Fibroblast of the aortic adventitia (primary cell): ENCODE results near the gene REPIN1. TPM values are rescaled to one million over a fixed set of nuclear protein-coding genes. Genes with fewer than 3 reads are reported as not detected.

Source experiments
- DNase-seq: peaks from one replicate; pipeline ENCODE4 v3.0.0-alpha.2; 2010; ENCODE audit warnings: low read depth
- H3K4me3 ChIP-seq: 2 replicates; pipeline ENCODE4 v1.5.1; 2011; ENCODE audit warnings: low read depth, mild to moderate bottlenecking, control low read depth, low read length, moderate library complexity
- total RNA-seq: library from RNA; depleted of rRNA; stranded (reverse); fragments of >200 nt; gene quantifications from 2 replicates; pipeline ENCODE4 v1.2.3, GENCODE V29; 2012; ENCODE audit warnings: low replicate concordance
- TF ChIP-seq, protein P1 (sequence below): IDR thresholded peaks from 2 replicates; pipeline ENCODE4 v1.5.1; 2011; ENCODE audit warnings: mild to moderate bottlenecking, low read length, control low read depth, inconsistent platforms; ENCODE audit not compliant: insufficient read depth

Gene REPIN1
- total RNA-seq, 1 donor: 33.6 TPM

DNA sequence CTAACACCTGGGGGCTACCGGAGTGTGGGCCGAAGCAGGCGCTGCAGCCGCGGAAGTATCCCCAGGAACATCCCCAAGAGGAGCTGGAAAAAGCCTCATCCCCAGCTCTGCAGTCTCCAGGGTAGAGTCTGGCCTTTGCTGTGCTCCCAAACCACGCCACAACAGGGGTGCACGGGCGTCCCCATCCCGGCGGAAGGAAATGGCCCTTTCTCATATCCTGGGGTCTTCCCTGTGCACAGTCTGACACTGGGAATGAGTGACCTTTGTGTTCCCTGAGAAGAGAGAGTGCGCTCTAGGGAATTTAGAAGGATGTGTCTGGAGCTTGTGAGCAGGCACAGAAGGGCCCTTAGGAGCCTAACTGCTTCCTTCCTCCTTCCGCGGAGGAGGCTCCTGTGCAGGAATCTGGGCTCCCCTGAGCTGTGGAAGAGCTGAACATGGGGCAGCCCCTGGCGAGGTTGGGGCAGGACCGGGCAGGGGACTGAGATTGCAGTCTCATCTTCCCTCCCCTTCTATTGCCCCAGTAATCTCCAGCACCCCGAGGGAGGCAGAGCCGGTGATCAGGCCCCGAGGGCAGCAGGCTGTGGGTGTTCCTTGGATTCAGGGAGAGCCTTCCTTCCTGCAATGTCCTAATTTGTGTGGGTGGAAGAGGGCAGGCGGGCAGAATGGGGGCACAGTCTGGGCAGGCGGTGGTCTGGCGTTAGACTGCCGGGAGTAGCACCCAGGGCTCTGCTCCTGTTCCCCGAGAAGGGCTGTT, 1.3 kb downstream of the REPIN1 start:
- no peak for DNase-seq
- peak overlapping the region; percentile 95 for H3K4me3 ChIP-seq
- TF ChIP-seq, protein P1, sequence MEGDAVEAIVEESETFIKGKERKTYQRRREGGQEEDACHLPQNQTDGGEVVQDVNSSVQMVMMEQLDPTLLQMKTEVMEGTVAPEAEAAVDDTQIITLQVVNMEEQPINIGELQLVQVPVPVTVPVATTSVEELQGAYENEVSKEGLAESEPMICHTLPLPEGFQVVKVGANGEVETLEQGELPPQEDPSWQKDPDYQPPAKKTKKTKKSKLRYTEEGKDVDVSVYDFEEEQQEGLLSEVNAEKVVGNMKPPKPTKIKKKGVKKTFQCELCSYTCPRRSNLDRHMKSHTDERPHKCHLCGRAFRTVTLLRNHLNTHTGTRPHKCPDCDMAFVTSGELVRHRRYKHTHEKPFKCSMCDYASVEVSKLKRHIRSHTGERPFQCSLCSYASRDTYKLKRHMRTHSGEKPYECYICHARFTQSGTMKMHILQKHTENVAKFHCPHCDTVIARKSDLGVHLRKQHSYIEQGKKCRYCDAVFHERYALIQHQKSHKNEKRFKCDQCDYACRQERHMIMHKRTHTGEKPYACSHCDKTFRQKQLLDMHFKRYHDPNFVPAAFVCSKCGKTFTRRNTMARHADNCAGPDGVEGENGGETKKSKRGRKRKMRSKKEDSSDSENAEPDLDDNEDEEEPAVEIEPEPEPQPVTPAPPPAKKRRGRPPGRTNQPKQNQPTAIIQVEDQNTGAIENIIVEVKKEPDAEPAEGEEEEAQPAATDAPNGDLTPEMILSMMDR: no peak

DNA sequence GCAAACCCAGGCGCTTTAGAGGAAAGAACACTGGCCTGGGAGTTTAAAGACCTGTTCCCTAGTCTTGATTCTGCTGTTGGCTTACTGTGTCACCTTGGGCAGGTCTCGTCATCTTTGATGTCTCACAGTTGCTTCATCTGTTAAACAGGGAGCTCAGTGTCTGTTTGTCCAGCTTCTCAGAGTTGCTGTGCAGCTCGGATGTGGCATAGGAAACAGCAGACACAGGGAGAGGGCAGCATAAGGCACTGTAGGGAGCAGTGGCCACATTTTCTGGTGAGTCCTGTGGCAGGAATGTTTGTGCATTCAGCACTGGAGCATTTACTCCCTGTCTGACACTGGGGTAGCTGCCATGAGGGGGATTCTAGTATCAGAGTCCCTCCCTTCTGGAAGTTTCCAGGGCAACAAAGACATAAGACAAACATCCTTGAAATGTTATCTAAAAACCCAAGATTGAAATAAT, 2.0 kb downstream of the REPIN1 start:
- peak overlapping the region; percentile 22 for H3K4me3 ChIP-seq
- DNase-seq: peak; percentile 58
- TF ChIP-seq, protein P1: peak; percentile 8

DNA sequence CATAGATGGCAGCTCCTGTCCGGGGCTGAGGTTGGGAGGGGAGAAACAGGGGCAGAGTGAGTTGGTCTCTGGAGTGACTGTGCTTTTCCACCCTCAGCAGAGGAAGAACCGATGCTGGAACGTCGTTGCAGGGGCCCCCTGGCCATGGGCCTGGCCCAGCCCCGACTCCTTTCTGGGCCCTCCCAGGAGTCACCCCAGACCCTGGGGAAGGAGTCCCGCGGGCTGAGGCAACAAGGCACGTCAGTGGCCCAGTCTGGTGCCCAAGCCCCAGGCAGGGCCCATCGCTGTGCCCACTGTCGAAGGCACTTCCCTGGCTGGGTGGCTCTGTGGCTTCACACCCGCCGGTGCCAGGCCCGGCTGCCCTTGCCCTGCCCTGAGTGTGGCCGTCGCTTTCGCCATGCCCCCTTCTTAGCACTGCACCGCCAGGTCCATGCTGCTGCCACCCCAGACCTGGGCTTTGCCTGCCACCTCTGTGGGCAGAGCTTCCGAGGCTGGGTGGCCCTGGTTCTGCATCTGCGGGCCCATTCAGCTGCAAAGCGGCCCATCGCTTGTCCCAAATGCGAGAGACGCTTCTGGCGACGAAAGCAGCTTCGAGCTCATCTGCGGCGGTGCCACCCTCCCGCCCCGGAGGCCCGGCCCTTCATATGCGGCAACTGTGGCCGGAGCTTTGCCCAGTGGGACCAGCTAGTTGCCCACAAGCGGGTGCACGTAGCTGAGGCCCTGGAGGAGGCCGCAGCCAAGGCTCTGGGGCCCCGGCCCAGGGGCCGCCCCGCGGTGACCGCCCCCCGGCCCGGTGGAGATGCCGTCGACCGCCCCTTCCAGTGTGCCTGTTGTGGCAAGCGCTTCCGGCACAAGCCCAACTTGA, 2.7 kb downstream of the REPIN1 start:
- TF ChIP-seq, protein P1: no peak
- H3K4me3 ChIP-seq: no peak overlapping the region
- no peak for DNase-seq

DNA sequence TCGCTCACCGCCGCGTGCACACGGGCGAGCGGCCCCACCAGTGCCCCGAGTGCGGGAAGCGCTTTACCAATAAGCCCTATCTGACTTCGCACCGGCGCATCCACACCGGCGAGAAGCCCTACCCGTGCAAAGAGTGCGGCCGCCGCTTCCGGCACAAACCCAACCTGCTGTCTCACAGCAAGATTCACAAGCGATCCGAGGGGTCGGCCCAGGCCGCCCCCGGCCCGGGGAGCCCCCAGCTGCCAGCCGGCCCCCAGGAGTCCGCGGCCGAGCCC, 3.3 kb downstream of the REPIN1 start:
- H3K4me3 ChIP-seq: no peak overlapping the region
- no peak for DNase-seq
- TF ChIP-seq, protein P1: no peak

DNA sequence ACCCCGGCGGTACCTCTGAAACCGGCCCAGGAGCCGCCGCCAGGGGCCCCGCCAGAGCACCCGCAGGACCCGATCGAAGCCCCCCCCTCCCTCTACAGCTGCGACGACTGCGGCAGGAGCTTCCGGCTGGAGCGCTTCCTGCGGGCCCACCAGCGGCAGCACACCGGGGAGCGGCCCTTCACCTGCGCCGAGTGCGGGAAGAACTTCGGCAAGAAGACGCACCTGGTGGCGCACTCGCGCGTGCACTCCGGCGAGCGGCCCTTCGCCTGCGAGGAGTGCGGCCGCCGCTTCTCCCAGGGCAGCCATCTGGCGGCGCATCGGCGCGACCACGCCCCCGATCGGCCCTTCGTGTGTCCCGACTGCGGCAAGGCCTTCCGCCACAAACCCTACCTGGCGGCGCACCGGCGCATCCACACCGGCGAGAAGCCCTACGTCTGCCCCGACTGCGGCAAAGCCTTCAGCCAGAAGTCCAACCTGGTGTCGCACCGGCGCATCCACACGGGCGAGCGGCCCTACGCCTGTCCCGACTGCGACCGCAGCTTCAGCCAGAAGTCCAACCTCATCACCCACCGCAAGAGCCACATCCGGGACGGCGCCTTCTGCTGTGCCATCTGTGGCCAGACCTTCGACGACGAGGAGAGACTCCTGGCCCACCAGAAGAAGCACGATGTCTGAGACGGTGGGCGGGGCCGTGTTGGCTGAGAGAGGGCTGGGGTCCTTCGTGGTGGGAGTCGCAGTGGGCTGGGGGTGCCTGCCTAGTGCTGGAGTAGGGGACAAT, 3.8 kb downstream of the REPIN1 start:
- no peak for DNase-seq
- no peak overlapping the region for H3K4me3 ChIP-seq
- TF ChIP-seq, protein P1: no peak

DNA sequence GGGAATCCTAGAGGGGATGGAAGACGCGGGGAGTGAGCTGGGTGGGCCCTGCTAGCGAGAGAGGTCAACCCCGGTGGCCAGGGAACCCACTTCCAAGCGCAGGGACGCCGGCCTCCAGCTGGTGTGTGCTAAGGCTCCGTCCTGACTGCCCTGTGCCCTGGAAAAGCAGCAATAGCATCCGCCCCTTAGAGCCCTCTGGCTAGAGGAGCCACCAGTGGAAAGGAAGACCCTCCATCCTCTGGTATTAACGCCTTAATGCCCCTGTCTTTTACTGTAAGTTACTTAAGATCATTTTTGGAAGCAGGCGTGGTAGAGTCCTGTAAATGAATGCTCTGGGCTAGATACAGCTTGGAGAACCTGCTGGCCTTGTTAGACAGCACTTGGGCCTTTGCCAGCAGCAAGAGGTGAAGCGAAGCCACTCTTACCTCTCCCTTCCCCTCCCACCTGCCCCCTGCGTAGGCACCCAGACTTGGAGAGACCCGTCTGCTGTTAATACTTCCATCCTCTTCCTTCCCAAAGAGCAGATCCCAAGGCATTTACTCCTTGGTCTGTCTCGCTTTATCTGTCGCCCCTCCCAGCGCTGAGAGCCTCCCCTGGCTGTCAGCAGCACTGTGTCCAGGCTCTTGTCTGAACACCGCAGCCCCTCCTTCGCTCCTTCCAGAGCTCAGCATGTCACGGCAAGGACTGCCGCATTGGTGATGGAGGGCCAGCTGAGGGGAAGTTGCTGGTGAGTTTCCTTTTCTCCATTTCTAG, 4.6 kb downstream of the REPIN1 start:
- DNase-seq: no peak
- H3K4me3 ChIP-seq: no peak overlapping the region
- TF ChIP-seq, protein P1: no peak
